HG02973 (cell line): ENCODE measurements around the gene TRAPPC1.
"Not testable (repeated sequence)": the region's sequence is repeated elsewhere in the genome, so short reads cannot be mapped to it uniquely, and the experiment has no call there.

Source experiments
- ATAC-seq: cut with Tn5 transposase; IDR thresholded peaks from one replicate; pipeline ENCODE4 v1.9.1; 2021; ENCODE audit warnings: moderate library complexity; ENCODE audit not compliant: unreplicated experiment

Gene TRAPPC1

GRCh38 chr17:7931709-7932482, at the start of gene TRAPPC1, which contains the start of gene CNTROB:
Gene TRAPPC1, minus strand, starts transcription at chr17:7931946. Its CDS starts 117 bp downstream, at chr17:7931829.
Gene CNTROB, plus strand, starts transcription at chr17:7932206. Its CDS starts 874 bp downstream, at chr17:7933080.
- peak; percentile 84 for ATAC-seq

GRCh38 chr17:7977805-7978204, 46.1 kb upstream of the TRAPPC1 start:
- no peak for ATAC-seq

- ATAC-seq, result no peak
Observed at GRCh38 chr17:7977039-7977438, 45.3 kb upstream of the TRAPPC1 start.

GRCh38 chr17:7974638-7975131, 42.9 kb upstream of the TRAPPC1 start:
- ATAC-seq, result no peak

GRCh38 chr17:7972131-7972785, 40.5 kb upstream of the TRAPPC1 start:
- no peak for ATAC-seq

GRCh38 chr17:7971651-7972050, 39.9 kb upstream of the TRAPPC1 start:
- no peak for ATAC-seq

GRCh38 chr17:7969433-7969832, 37.7 kb upstream of the TRAPPC1 start:
- ATAC-seq, result no peak

DNA sequence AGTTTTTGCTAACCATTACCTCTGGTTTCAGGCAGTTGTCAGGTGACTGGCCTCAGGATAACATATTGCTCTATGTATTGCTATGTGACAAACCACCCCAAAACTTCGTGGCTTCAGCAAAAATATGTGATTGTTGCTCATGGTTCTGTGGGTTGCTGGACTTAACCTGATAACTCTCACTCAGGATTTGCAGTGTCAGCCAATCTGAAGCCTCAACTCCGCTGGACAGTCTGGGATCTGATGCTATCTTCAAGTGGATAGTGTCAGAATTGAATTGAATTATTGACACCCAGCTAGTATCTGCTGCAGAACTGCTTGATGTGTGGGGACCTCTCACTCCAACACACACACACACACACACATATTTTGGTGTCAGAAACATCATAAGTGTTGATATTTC, 36.0 kb upstream of the TRAPPC1 start:
- ATAC-seq, result no peak

GRCh38 chr17:7961421-7961820, 29.7 kb upstream of the TRAPPC1 start:
- no peak for ATAC-seq

- no peak for ATAC-seq
Observed at GRCh38 chr17:7959503-7960253, 27.9 kb upstream of the TRAPPC1 start.

- no peak for ATAC-seq
Observed at GRCh38 chr17:7956228-7956965, 24.7 kb upstream of the TRAPPC1 start.

GRCh38 chr17:7955414-7956227, 23.9 kb upstream of the TRAPPC1 start:
- ATAC-seq, result no peak

DNA sequence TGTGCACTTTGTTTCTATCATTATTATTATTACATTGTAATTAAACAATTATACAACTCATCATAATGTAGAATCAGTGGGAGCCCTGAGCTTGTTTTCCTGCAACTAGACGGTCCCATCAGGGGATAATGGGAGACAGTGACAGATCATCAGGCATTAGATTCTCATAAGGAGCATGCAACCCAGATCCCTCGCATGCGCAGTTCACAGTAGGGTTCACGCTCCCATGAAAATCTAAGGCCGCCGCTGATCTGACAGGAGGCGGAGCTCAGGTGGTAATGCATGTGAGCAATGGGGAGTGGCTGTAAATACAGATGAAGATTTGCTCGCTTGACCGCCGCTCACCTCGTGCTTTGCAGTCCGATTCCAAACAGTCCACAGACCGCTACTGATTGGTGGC, 21.5 kb upstream of the TRAPPC1 start:
- not testable (repeated sequence) for ATAC-seq

DNA sequence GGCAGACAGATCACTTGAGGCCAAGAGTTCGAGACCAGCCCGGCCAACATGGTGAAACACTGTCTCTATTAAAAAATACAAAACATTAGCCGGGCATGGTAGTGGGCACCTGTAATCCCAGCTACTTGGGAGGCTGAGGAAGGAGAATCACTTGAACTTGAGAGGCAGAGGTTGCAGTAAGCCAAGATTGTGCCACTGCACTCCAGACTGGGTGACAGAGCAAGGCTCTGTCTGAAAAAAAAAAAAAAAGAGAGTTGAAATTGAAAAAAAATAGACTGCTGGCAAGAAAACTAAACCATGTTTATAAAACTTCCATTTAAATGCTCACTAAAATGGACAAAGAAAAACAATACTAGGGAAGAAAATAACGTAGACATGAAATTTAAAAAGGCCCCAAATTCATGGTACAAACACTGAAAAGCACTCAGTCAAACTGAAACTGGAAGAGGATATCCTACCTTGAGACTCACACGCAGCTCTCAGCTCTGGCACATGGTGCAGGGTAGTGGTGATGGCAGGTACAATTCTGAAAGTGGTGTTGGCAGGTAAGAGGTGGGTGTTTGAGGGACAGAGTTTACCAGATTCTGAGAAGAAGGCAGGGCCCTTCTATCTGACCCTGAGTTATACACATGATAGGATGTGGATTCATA, 19.5 kb upstream of the TRAPPC1 start:
- ATAC-seq, result peak; percentile 62

DNA sequence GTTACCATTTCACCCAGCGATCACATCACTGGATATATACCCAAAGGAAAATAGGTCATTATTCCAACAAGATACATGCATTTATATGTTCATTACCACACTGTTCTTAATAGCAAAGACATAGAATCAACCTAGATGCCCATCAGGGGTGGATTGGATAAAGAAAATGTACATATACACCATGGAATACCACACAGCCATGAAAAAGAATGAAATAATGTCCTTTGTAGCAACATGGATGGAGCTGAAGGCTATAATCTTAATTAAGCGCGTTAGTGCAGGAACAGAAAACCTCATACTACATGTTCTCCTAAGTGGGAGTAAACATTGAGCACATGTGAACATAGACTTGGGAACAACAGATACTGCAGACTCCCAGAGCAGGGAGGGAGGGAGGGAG, 18.8 kb upstream of the TRAPPC1 start:
- no peak for ATAC-seq

GRCh38 chr17:7947651-7948050, 15.9 kb upstream of the TRAPPC1 start:
- ATAC-seq, result no peak

- ATAC-seq, result no peak
Observed at GRCh38 chr17:7946441-7946840, 14.7 kb upstream of the TRAPPC1 start.

DNA sequence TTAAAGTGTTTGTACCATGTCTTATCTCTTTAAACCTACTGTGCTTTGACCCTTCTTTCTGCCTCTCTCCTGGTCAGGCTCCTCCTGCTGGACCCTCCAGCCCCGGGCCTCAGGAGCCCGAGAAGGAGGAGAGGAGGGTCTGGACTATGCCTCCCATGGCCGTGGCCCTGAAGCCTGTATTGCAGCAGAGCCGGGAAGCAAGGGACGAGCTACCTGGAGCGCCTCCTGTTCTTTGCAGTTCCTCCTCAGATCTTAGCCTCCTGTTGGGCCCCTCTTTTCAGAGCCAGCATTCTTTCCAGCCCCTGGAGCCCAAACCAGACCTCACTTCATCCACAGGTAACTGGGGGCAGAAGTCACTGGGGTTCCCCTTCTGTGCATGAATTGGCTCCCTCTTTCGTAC, 13.9 kb upstream of the TRAPPC1 start:
- no peak for ATAC-seq

- ATAC-seq, result no peak
Observed at GRCh38 chr17:7944326-7944725, 12.6 kb upstream of the TRAPPC1 start.
